GM12892 (cell line): ENCODE measurements around the gene MRGPRD.

Experiments used
- POLR2A ChIP-seq: IDR thresholded peaks from 2 replicates; pipeline ENCODE4 v1.6.1; 2011; ENCODE audit warnings: low read depth, low read length, control low read depth
- POLR2AphosphoS5 ChIP-seq: IDR thresholded peaks from 2 replicates; pipeline ENCODE4 v1.6.1; 2011; ENCODE audit warnings: low read depth, low read length, control low read depth
- TAF1 ChIP-seq: IDR thresholded peaks from 2 replicates; pipeline ENCODE4 v1.6.1; 2011; ENCODE audit warnings: low read depth, mild to moderate bottlenecking, control low read depth, low read length, borderline replicate concordance

- TF ChIP-seq POLR2A (no peak), POLR2AphosphoS5 (no peak), TAF1 (no peak)
Measured at GRCh38 chr11:68988491-68988890, 7.7 kb upstream of the MRGPRD start.
